ENCODE results near the gene KDM3A. TPM values are rescaled to one million over a fixed set of nuclear protein-coding genes. Genes with fewer than 3 reads are reported as not detected.

KDM3A gene
- polyA plus RNA-seq, 3 donors: 53.1 to 60.8 (median 55.0) TPM

GRCh38 chr2:86510436-86510933, 69.3 kb downstream of the KDM3A start:
- no peak for DNase-seq

GRCh38 chr2:86512034-86512433, 70.9 kb downstream of the KDM3A start:
- no peak for DNase-seq

DNA sequence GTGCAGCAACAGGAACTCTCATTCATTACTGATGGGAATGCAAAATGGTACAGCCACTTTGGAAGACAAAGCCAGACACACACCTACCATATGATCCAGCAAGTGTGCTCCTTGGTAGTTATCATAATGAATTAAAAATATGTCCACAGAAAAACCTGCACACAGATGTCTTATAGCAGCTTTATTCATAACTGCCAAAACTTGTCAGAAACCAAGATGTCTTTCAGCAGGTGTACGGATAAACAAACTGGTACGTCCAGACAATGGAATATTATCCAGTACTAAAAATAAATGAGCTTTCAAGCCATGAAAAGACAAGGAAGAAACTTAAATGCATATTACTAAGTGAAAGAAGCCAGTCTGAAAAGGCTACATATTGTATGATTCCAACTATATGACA, 71.7 kb downstream of the KDM3A start:
- no peak for DNase-seq

GRCh38 chr2:86513948-86514660, 72.9 kb downstream of the KDM3A start:
- no peak for DNase-seq

GRCh38 chr2:86518481-86518880, 77.3 kb downstream of the KDM3A start:
- DNase-seq: no peak

- no peak for DNase-seq
Observed at GRCh38 chr2:86519349-86519748, 78.2 kb downstream of the KDM3A start.

GRCh38 chr2:86520153-86520552, 79.0 kb downstream of the KDM3A start:
- DNase-seq: no peak

DNA sequence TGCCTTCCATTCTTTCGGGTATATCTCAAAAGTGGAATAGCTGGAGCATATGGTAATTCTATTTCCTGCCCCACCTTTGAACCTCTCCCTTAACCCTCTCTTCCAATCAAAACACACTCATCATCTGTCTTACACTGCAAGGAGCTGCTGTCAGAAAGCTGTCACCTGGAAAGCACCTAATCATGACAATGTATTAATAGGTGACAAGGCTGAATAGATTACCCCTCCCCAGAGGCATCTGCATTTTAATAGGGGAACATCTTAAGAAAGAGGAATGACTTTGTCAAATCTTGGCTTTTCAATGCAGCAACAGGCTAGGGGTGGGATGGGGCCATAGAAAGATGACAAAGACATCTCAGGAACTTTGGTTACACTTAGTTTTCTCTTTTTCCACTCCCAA, 80.8 kb downstream of the KDM3A start:
- DNase-seq: no peak

- no peak for DNase-seq
Observed at GRCh38 chr2:86522711-86523110, 81.5 kb downstream of the KDM3A start.

- no peak for DNase-seq
Observed at GRCh38 chr2:86523491-86523890, 82.3 kb downstream of the KDM3A start.

- DNase-seq: no peak
Observed at GRCh38 chr2:86525421-86526340, 84.5 kb downstream of the KDM3A start.

GRCh38 chr2:86533589-86533988, 92.4 kb downstream of the KDM3A start:
- DNase-seq: no peak

DNA sequence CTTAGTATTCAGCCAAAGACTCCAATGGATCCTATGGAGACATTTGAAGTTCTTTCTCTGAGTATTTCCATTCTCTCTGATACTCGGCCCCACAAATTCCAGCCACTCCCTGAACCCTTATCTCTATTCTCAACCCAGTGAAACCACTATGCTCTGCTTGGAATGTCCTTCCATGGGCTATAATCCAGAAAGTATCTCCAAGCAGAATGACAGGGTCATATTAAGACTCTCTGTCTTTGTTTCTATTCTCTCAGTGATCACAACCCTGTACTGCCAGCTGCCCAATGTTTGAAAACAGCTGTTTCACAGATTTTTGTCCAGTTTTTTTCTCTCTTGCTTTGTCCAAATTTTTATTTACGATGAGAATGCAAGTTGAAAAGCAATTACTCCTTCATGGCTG, 100.2 kb downstream of the KDM3A start:
- DNase-seq: no peak

Other genes with a start within 250 kb of the KDM3A start
- 100 to 1,000 TPM; 103 to 108 (median 107) TPM for gene IMMT, start 245.9 kb upstream of the KDM3A start, polyA plus RNA-seq (ENCODE audit: insufficient read length in 3 of 3)
- 10 to 100 TPM; 43.1 to 49.5 (median 45.0) TPM for gene MRPL35, start 241.9 kb upstream of the KDM3A start, polyA plus RNA-seq (ENCODE audit: insufficient read length in 3 of 3)
- gene REEP1, start 103.7 kb upstream of the KDM3A start, polyA plus RNA-seq (ENCODE audit: insufficient read length in 3 of 3): 1 to 10 TPM; 2.7 to 3.5 (median 3.2) TPM
- 100 to 1,000 TPM; 112 to 146 (median 126) TPM for gene CHMP3, start 122.1 kb downstream of the KDM3A start, polyA plus RNA-seq (ENCODE audit: insufficient read length in 3 of 3)
- gene RNF103, start 182.5 kb downstream of the KDM3A start, polyA plus RNA-seq (ENCODE audit: insufficient read length in 3 of 3): 10 to 100 TPM; 28.7 to 37.7 (median 36.2) TPM

All from renal pelvis (tissue), 4 donors.